Activated CD4-positive, alpha-beta T cell treated with anti-CD3 and anti-CD28 coated beads, Interleukin-2, amount 50 U/mL, for 4 hours (primary cell): Measurements from ENCODE around the gene STX18.
"Not testable (repeated sequence)": the region's sequence is repeated elsewhere in the genome, so short reads cannot be mapped to it uniquely, and the experiment has no call there.

ENCODE experiments used
- DNase-seq, 2 experiments: peaks; one replicate each; pipeline ENCODE4 v3.0.0-alpha.2; 2020

STX18 gene

GRCh38 chr4:4507403-4507802 is 34.4 kb downstream of the STX18 start:
- no peak for DNase-seq

GRCh38 chr4:4506961-4507360 is 34.9 kb downstream of the STX18 start:
- DNase-seq, result no peak

GRCh38 chr4:4505211-4505610 is 36.6 kb downstream of the STX18 start:
- not testable (repeated sequence) for DNase-seq

GRCh38 chr4:4504783-4505182 is 37.1 kb downstream of the STX18 start:
- no peak for DNase-seq

GRCh38 chr4:4502694-4503311 is 39.0 kb downstream of the STX18 start:
- DNase-seq, result peak; percentile 2 to 8

- no peak for DNase-seq
Observed at GRCh38 chr4:4501679-4502078, 40.2 kb downstream of the STX18 start.

- no peak for DNase-seq
Observed at GRCh38 chr4:4499438-4500123, 42.3 kb downstream of the STX18 start.

- no peak for DNase-seq
Observed at GRCh38 chr4:4496592-4497372, 45.1 kb downstream of the STX18 start.

- DNase-seq, result no peak
Observed at GRCh38 chr4:4494882-4495281, 47.0 kb downstream of the STX18 start.

GRCh38 chr4:4492161-4492847 is 49.5 kb downstream of the STX18 start:
- DNase-seq, result no peak

- no peak for DNase-seq
Observed at GRCh38 chr4:4491396-4491893, 50.4 kb downstream of the STX18 start.

GRCh38 chr4:4490816-4491215 is 51.0 kb downstream of the STX18 start:
- DNase-seq, result no peak

GRCh38 chr4:4490041-4490440 is 51.8 kb downstream of the STX18 start:
- DNase-seq, result no peak

- DNase-seq, result peak; percentile 66 to 68
Observed at GRCh38 chr4:4488405-4489404, 53.1 kb downstream of the STX18 start.

GRCh38 chr4:4486969-4487368 is 54.9 kb downstream of the STX18 start:
- no peak for DNase-seq

GRCh38 chr4:4485806-4486205 is 56.0 kb downstream of the STX18 start:
- no peak for DNase-seq

- DNase-seq, result no peak
Observed at GRCh38 chr4:4481399-4481994, 60.4 kb downstream of the STX18 start.

GRCh38 chr4:4480685-4481398 is 61.0 kb downstream of the STX18 start:
- no peak for DNase-seq

GRCh38 chr4:4480205-4480604 is 61.6 kb downstream of the STX18 start:
- DNase-seq, result no peak

GRCh38 chr4:4479366-4479765 is 62.5 kb downstream of the STX18 start:
- no peak for DNase-seq

- DNase-seq, result no peak
Observed at GRCh38 chr4:4477796-4478195, 64.1 kb downstream of the STX18 start.
